Mucosa of descending colon (tissue), 3 donors: ENCODE results near the gene ZNF417. TPM values are rescaled to one million over a fixed set of nuclear protein-coding genes. Genes with fewer than 3 reads are reported as not detected.

Source experiments
- ATAC-seq: fragments of 200-7000 bp; cut with Tn5 transposase; one replicate; pipeline ENCODE4 v1.9.1; 2020; ENCODE audit warnings: mild to moderate bottlenecking, moderate library complexity
- DNase-seq, 3 donors: peaks; one replicate each; pipeline ENCODE4 v3.0.0-alpha.2; 2020
- H3K36me3 ChIP-seq: fragments of 200-600 bp; one replicate; pipeline ENCODE4 v1.8.0; 2021; ENCODE audit warnings: low read depth, mild to moderate bottlenecking
- H3K4me1 ChIP-seq: fragments of 200-600 bp; one replicate; pipeline ENCODE4 v1.8.0; 2021; ENCODE audit warnings: low read depth, mild to moderate bottlenecking
- H3K4me3 ChIP-seq: fragments of 200-600 bp; one replicate; pipeline ENCODE4 v1.8.0; 2021; ENCODE audit warnings: mild to moderate bottlenecking
- H3K9me3 ChIP-seq: fragments of 200-600 bp; one replicate; pipeline ENCODE4 v1.8.0; 2021; ENCODE audit warnings: mild to moderate bottlenecking
- intact Hi-C, 2 donors: fragments of 100-400 bp; cut with DNase I in 1 of 2; cut with micrococcal nuclease in 1 of 2; formaldehyde crosslinking; loops; one replicate each; pipeline versions ENCODE4 v1.11.0 to v1.11.1; 2022; cut with DNase I, micrococcal nuclease
- total RNA-seq, 3 donors: library from RNA; stranded (reverse); fragmentation: NEBNext Ultra II Directional in 2 of 3; extraction: Animal tissue kit (Norgen Biotek cat#: 25700) in 2 of 3; gene quantifications; one replicate each; pipeline versions ENCODE4 v1.2.1 to v1.2.4, GENCODE V29; 2021 to 2023
- TF ChIP-seq, protein P1 (sequence below): fragments of 200-600 bp; IDR thresholded peaks from one replicate; pipeline ENCODE4 v1.8.0; 2022; ENCODE audit warnings: antibody characterized with exemption, mild to moderate bottlenecking
- donor health status: DM: no; HTN: no; CAD: no; lungs with moderate emphysema.
- donor health status: DM: no; HTN: no; CAD: no.
- donor health status: DM: no; HTN: yes; CAD: no.

Gene ZNF417
- total RNA-seq, 3 donors from 2014 or later: 12.3 to 19.9 (median 15.7) TPM

GRCh38 chr19:57947419-57948134 is 31.2 kb upstream of the ZNF417 start, which contains the start of gene ZNF256:
Gene ZNF256 (minus strand): TSS chr19:57947706. CDS start chr19:57947474, 232 bp downstream.
- no peaks in the 10 kb centered on the region for H3K36me3 ChIP-seq
- H3K4me1 ChIP-seq: peaks cover 5% of the 10 kb centered on the region
- intact Hi-C loops: no loop called here
- ATAC-seq (peak; percentile 99), DNase-seq (peak; percentile 94 to 95 (median 94))
- peaks cover 63% of the 10 kb centered on the region for H3K9me3 ChIP-seq
- peak within 1 kb of the TSS; percentile 67 for H3K4me3 ChIP-seq
- TF ChIP-seq, protein P1, sequence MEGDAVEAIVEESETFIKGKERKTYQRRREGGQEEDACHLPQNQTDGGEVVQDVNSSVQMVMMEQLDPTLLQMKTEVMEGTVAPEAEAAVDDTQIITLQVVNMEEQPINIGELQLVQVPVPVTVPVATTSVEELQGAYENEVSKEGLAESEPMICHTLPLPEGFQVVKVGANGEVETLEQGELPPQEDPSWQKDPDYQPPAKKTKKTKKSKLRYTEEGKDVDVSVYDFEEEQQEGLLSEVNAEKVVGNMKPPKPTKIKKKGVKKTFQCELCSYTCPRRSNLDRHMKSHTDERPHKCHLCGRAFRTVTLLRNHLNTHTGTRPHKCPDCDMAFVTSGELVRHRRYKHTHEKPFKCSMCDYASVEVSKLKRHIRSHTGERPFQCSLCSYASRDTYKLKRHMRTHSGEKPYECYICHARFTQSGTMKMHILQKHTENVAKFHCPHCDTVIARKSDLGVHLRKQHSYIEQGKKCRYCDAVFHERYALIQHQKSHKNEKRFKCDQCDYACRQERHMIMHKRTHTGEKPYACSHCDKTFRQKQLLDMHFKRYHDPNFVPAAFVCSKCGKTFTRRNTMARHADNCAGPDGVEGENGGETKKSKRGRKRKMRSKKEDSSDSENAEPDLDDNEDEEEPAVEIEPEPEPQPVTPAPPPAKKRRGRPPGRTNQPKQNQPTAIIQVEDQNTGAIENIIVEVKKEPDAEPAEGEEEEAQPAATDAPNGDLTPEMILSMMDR: peak; percentile 62

- peaks cover 3% of the 10 kb centered on the region for H3K36me3 ChIP-seq
- intact Hi-C loops: no loop called here
- DNase-seq (no peak), ATAC-seq (peak; percentile 10)
- peaks cover 68% of the 10 kb centered on the region for H3K9me3 ChIP-seq
- peaks cover 5% of the 10 kb centered on the region for H3K4me1 ChIP-seq
- H3K4me3 ChIP-seq: peak overlapping the region; percentile 67
- TF ChIP-seq, protein P1: no peak
Measured at GRCh38 chr19:57947088-57947418, 30.7 kb upstream of the ZNF417 start.

DNA sequence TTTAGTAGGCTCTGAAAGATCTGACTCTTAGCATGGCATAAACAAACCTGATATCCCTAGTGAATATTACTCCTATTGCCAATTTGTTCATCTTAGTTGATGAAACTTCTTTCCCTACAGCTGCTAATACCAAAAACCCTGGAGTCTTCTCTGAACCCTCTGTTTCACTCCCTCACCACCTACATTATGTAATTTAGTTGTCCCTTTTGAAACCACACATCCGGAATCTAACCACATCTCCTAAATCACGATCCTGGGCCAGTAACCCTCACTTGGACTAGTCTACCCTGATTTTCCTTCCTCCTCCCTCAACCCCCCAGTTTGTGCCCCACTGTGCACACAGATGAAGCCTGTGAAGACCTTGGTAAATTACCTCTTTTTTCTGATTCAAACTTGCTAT is 29.9 kb upstream of the ZNF417 start:
- Histone ChIP-seq H3K9me3 (peaks cover 76% of the 10 kb centered on the region), H3K4me3 (no peak overlapping the region), H3K36me3 (peaks cover 10% of the 10 kb centered on the region), H3K4me1 (peaks cover 5% of the 10 kb centered on the region)
- TF ChIP-seq, protein P1: no peak
- intact Hi-C loops: no loop called here
- no peak for DNase-seq
- no peak for ATAC-seq

- ATAC-seq: no peak
- no peak for DNase-seq
- H3K9me3 ChIP-seq: peaks cover 93% of the 10 kb centered on the region
- TF ChIP-seq, protein P1: no peak
- H3K4me3 ChIP-seq: no peak overlapping the region
- H3K4me1 ChIP-seq: peaks cover 2% of the 10 kb centered on the region
- intact Hi-C loops: no loop called here
- peaks cover 12% of the 10 kb centered on the region for H3K36me3 ChIP-seq
Measured at GRCh38 chr19:57941593-57941992, 25.2 kb upstream of the ZNF417 start.

DNA sequence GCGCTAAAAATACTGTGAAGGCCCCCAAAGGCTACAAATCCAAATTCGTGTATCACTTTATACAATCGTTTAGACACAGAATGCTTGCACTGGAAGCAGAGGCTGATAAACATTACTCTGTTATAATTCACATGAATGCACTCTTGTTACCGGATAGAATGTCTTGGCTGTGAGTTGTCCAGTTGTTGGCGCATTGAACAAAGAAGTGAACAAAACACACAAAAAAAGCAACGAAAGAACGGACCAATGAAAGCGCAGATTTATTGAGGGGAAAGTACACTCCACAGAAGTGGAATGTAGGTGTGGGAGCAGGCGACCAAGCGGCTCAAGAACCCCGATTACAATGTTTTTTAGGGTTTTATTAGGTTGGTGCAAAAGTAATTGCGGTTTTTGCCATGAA is 19.3 kb upstream of the ZNF417 start:
- no peak overlapping the region for H3K4me3 ChIP-seq
- no peaks in the 10 kb centered on the region for H3K4me1 ChIP-seq
- H3K9me3 ChIP-seq: peaks cover 98% of the 10 kb centered on the region
- DNase-seq (no peak), ATAC-seq (no peak)
- no peaks in the 10 kb centered on the region for H3K36me3 ChIP-seq
- intact Hi-C loops: no loop called here
- TF ChIP-seq, protein P1: no peak
